Naive thymus-derived CD4-positive, alpha-beta T cell (primary cell): ENCODE data around the gene MGLL. TPM values are rescaled to one million over a fixed set of nuclear protein-coding genes. Genes with fewer than 3 reads are reported as not detected.

ENCODE experiments used
- ATAC-seq: fragments of 150-1000 bp; cut with Tn5 transposase; 2 replicates; pipeline ENCODE4 v1.10.0; 2021; ENCODE audit warnings: mild to moderate bottlenecking, moderate library complexity
- CTCF ChIA-PET: fragments of 350-600 bp; sonication (Branson Sonifier 250); formaldehyde crosslinking; loops from one replicate; lab custom pipeline; 2021; ENCODE audit warnings: antibody characterized with exemption; lab: Charles Lee
- POLR2A ChIA-PET: fragments of 350-600 bp; sonication (Branson Sonifier 250); formaldehyde crosslinking; loops from one replicate; lab custom pipeline; 2021; ENCODE audit warnings: antibody characterized with exemption, inconsistent platforms; lab: Charles Lee
- DNase-seq, 9 donors: peaks; one replicate each; pipeline versions ENCODE4 v3.0.0 to v3.0.0-alpha.2; 2020 to 2022; ENCODE audit warnings: mixed read lengths in 1 of 9
- H3K27ac ChIP-seq: one replicate; pipeline ENCODE4 v1.7.0; 2013; ENCODE audit warnings: mild to moderate bottlenecking, low read depth, low read length, moderate library complexity
- H3K27me3 ChIP-seq, 2 donors: one replicate each; pipeline ENCODE4 v1.7.0; 2013; ENCODE audit warnings: low read length in 2 of 2, mild to moderate bottlenecking in 2 of 2, moderate library complexity in 2 of 2; ENCODE audit not compliant: control insufficient read depth in 2 of 2, insufficient read depth in 2 of 2
- H3K36me3 ChIP-seq, 3 experiments: 1 replicate in 2 of 3; 2 replicates in 1 of 3; pipeline ENCODE4 v1.7.0; 2013; ENCODE audit warnings: low read length in 3 of 3, mild to moderate bottlenecking in 3 of 3, moderate library complexity in 1 of 3; ENCODE audit not compliant: insufficient read depth in 3 of 3, control insufficient read depth in 2 of 3
- H3K4me1 ChIP-seq, 2 donors: one replicate each; pipeline ENCODE4 v1.7.0; 2013; ENCODE audit warnings: low read length in 2 of 2, mild to moderate bottlenecking in 2 of 2, moderate library complexity in 1 of 2; ENCODE audit not compliant: control insufficient read depth in 2 of 2, insufficient read depth in 2 of 2
- H3K4me3 ChIP-seq: 2 replicates; pipeline ENCODE4 v1.7.0; 2013; ENCODE audit warnings: mild to moderate bottlenecking, low read length
- H3K9me3 ChIP-seq, 3 experiments: 1 replicate in 2 of 3; 2 replicates in 1 of 3; pipeline ENCODE4 v1.7.0; 2013; ENCODE audit warnings: low read length in 3 of 3; ENCODE audit not compliant: control insufficient read depth in 2 of 3
- H3K27ac Mint-ChIP-seq, 9 donors: one replicate each; pipeline ENCODE4 v1.8.0; 2020 to 2022; ENCODE audit warnings: mixed read lengths in 9 of 9, mild to moderate bottlenecking in 8 of 9, moderate library complexity in 5 of 9, inconsistent platforms in 2 of 9
- H3K27me3 Mint-ChIP-seq, 5 donors: one replicate each; pipeline ENCODE4 v1.8.0; 2021 to 2022; ENCODE audit warnings: mixed read lengths in 5 of 5, mild to moderate bottlenecking in 1 of 5
- H3K36me3 Mint-ChIP-seq, 5 donors: one replicate each; pipeline ENCODE4 v1.8.0; 2020 to 2022; ENCODE audit warnings: mixed read lengths in 5 of 5, mild to moderate bottlenecking in 3 of 5, inconsistent platforms in 1 of 5
- H3K4me1 Mint-ChIP-seq, 7 donors: one replicate each; pipeline ENCODE4 v1.8.0; 2020 to 2022; ENCODE audit warnings: mixed read lengths in 7 of 7, mild to moderate bottlenecking in 3 of 7, inconsistent platforms in 1 of 7
- H3K4me3 Mint-ChIP-seq, 10 donors: one replicate each; pipeline ENCODE4 v1.8.0; 2020 to 2022; ENCODE audit warnings: mild to moderate bottlenecking in 10 of 10, mixed read lengths in 10 of 10, moderate library complexity in 6 of 10, inconsistent platforms in 2 of 10
- H3K9me3 Mint-ChIP-seq, 11 donors: one replicate each; pipeline ENCODE4 v1.8.0; 2020 to 2022; ENCODE audit warnings: mixed read lengths in 11 of 11, mild to moderate bottlenecking in 4 of 11, inconsistent platforms in 1 of 11, moderate library complexity in 1 of 11
- intact Hi-C, 2 donors: fragments of 100-400 bp; cut with micrococcal nuclease; formaldehyde crosslinking; loops; one replicate each; pipeline ENCODE4 v1.15.1; 2023
- polyA plus RNA-seq, 2 donors: library from polyadenylated mRNA; unstranded; fragments of 300-500 nt; fragmentation: Illumina TruSeq; gene quantifications; one replicate each; pipeline ENCODE4 v1.2.3, GENCODE V29; 2021
- total RNA-seq, 6 experiments: library from RNA in 5 of 6; stranded (reverse) in 5 of 6; gene quantifications; 1 replicate in 5 of 6; 2 replicates in 1 of 6; pipeline ENCODE4 v1.2.3 and lab custom pipeline; 2021 to 2026

Gene MGLL
- total and polyA plus RNA-seq, 7 experiments from 2014 or later = 1.0 to 6.0 (median 2.1) TPM; not detected in 2

GRCh38 chr3:127728417-127729015 is 93.8 kb downstream of the MGLL start:
- no peaks in the 10 kb centered on the region for H3K27me3 ChIP-seq
- no peak overlapping the region for H3K4me3 ChIP-seq
- Mint-ChIP-seq H3K27ac (no peak overlapping the region), H3K4me1 (peaks cover 0 to 2% (median 0%) of the 10 kb centered on the region in 7 donors), H3K9me3 (peaks cover 0 to 4% (median 0%) of the 10 kb centered on the region in 11 donors), H3K36me3 (no peaks in the 10 kb centered on the region), H3K27me3 (peaks cover 18 to 34% (median 21%) of the 10 kb centered on the region in 5 donors), H3K4me3 (no peak overlapping the region)
- ChIA-PET POLR2A (no interaction called here), CTCF (no interaction called here)
- no peak overlapping the region for H3K27ac ChIP-seq
- no peaks in the 10 kb centered on the region for H3K36me3 ChIP-seq
- ATAC-seq (no peak), DNase-seq (no peak)
- no peaks in the 10 kb centered on the region for H3K4me1 ChIP-seq
- H3K9me3 ChIP-seq = no peaks in the 10 kb centered on the region
- intact Hi-C loops = no loop called here

DNA sequence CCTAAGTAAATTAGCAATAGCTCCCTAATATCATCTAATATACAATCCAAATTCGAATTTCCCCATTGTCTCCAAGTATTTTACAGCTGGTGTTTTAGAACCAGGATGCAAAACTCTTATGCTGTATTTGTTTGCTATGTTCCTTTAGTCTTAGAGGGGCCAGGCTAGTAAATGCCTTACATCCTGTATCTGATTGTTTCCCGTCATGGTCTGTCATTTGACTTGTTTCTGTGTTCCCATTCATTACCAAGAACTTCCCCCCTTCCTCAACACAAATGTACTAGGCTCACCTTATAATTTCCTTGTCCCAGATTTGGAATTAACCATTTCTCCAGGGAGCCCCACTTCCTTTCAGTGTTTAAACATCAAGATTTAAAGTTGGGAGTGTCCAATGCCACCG is 95.4 kb downstream of the MGLL start:
- ChIA-PET POLR2A (no interaction called here), CTCF (no interaction called here)
- Mint-ChIP-seq H3K27ac (no peak overlapping the region), H3K4me1 (peaks cover 0 to 2% (median 0%) of the 10 kb centered on the region in 7 donors), H3K9me3 (peaks cover 0 to 4% (median 0%) of the 10 kb centered on the region in 11 donors), H3K36me3 (no peaks in the 10 kb centered on the region), H3K27me3 (peaks cover 9 to 21% (median 17%) of the 10 kb centered on the region in 5 donors), H3K4me3 (no peak overlapping the region)
- no peak for DNase-seq
- Histone ChIP-seq H3K27ac (no peak overlapping the region), H3K4me3 (no peak overlapping the region), H3K36me3 (no peaks in the 10 kb centered on the region), H3K4me1 (no peaks in the 10 kb centered on the region), H3K9me3 (no peaks in the 10 kb centered on the region), H3K27me3 (no peaks in the 10 kb centered on the region)
- intact Hi-C loops = no loop called here
- ATAC-seq = no peak

DNA sequence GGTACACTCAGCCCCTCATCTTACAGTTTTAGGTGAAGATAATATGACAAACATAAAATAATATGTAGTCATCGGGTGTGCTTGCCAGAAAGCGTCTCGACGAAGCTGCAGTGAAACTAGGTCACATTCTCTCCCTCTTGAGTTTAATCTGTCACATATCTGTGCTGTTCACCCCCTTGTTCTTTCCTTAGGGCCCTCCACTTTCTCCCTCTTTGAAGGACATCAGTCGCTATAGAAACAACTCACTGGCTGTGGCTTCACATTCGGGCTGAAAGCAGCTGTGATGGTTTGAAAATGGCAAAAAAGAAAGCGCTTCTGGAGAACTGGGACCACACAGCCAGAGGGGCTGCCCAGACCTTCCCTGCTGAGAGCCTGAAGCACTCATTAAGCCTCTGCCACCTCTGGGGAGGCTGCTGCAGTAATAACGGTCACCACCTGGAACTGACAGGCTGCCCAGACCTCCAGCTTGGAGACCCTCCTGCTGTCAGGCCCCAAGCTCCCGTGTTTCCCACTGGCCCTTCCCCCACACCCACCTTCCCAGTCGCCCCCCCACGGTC is 99.2 kb downstream of the MGLL start:
- Mint-ChIP-seq H3K4me3 (no peak overlapping the region), H3K4me1 (peaks cover 0 to under 1% (median 0%) of the 10 kb centered on the region in 7 donors), H3K27me3 (peaks cover 8 to 14% (median 9%) of the 10 kb centered on the region in 5 donors), H3K9me3 (peaks cover 0 to 4% (median 0%) of the 10 kb centered on the region in 11 donors), H3K27ac (no peak overlapping the region), H3K36me3 (no peaks in the 10 kb centered on the region)
- ATAC-seq (no peak), DNase-seq (no peak)
- intact Hi-C loops = no loop called here
- Histone ChIP-seq H3K27ac (no peak overlapping the region), H3K27me3 (no peaks in the 10 kb centered on the region), H3K4me3 (no peak overlapping the region), H3K9me3 (no peaks in the 10 kb centered on the region), H3K36me3 (no peaks in the 10 kb centered on the region), H3K4me1 (no peaks in the 10 kb centered on the region)
- ChIA-PET POLR2A (no interaction called here), CTCF (no interaction called here)

DNA sequence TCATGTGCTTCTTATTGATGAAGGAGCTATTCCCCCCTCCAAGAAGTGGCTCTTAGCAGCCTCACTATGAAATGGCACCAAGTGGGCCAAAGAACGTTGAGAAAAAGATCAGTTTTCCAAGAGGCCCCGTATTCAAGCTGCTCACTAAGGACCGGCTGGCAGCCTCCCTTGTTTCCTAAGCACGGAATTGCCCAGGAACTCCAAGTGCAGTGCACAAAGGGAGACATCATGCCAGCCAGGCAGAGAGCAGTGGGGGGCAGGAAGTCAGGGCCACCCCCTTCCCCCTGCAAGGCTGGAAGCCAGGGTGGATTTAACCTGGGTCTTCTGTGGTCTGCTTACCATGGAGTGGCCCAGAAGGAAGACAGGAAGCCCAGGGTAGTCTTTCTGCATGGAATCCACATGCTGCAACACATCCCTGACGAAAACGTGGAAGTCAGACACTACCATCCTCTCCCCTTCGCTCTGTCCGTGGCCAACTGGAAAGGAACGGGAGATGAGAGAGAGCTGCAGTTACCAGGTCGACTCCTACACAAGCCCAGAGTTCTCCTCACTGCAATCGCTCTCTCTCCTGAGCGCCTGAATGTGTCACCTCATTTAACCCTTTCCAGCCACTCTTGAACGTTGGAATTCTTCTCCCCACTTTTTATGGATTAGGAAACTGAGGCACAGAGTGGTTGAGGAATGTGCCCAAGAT is 100.1 kb downstream of the MGLL start:
- Mint-ChIP-seq H3K27me3 (peaks cover 7 to 14% (median 9%) of the 10 kb centered on the region in 5 donors), H3K4me3 (no peak overlapping the region), H3K9me3 (peaks cover 0 to 4% (median 0%) of the 10 kb centered on the region in 11 donors), H3K27ac (no peak overlapping the region), H3K36me3 (no peaks in the 10 kb centered on the region), H3K4me1 (no peaks in the 10 kb centered on the region)
- ATAC-seq (no peak), DNase-seq (no peak)
- Histone ChIP-seq H3K36me3 (no peaks in the 10 kb centered on the region), H3K9me3 (no peaks in the 10 kb centered on the region), H3K4me3 (no peak overlapping the region), H3K27me3 (no peaks in the 10 kb centered on the region), H3K4me1 (no peaks in the 10 kb centered on the region), H3K27ac (no peak overlapping the region)
- ChIA-PET POLR2A (no interaction called here), CTCF (no interaction called here)
- intact Hi-C loops = no loop called here

GRCh38 chr3:127720985-127721935 is 101.1 kb downstream of the MGLL start:
- no peak overlapping the region for H3K27ac ChIP-seq

GRCh38 chr3:127720161-127720823 is 102.0 kb downstream of the MGLL start:
- H3K4me1 ChIP-seq = no peaks in the 10 kb centered on the region
- Mint-ChIP-seq H3K9me3 (peaks cover 0 to 4% (median 0%) of the 10 kb centered on the region in 11 donors), H3K27ac (no peak overlapping the region), H3K4me1 (no peaks in the 10 kb centered on the region), H3K36me3 (no peaks in the 10 kb centered on the region), H3K4me3 (no peak overlapping the region), H3K27me3 (peaks cover 2 to 10% (median 8%) of the 10 kb centered on the region in 5 donors)
- H3K4me3 ChIP-seq = no peak overlapping the region
- no peak for ATAC-seq
- no peak overlapping the region for H3K27ac ChIP-seq
- intact Hi-C loops = no loop called here
- no peaks in the 10 kb centered on the region for H3K36me3 ChIP-seq
- CTCF ChIA-PET = no interaction called here
- POLR2A ChIA-PET = no interaction called here
- DNase-seq = no peak
- H3K9me3 ChIP-seq = no peaks in the 10 kb centered on the region
- H3K27me3 ChIP-seq = no peaks in the 10 kb centered on the region

More at GRCh38 chr3:127720985-127721935, 101.1 kb downstream of the MGLL start:
- H3K4me1 Mint-ChIP-seq = no peaks in the 10 kb centered on the region
- POLR2A ChIA-PET = no interaction called here
- H3K4me3 Mint-ChIP-seq = no peak overlapping the region
- no peaks in the 10 kb centered on the region for H3K36me3 ChIP-seq
- H3K4me1 ChIP-seq = no peaks in the 10 kb centered on the region
- H3K27ac Mint-ChIP-seq = no peak overlapping the region
- intact Hi-C loops = no loop called here
- no peak overlapping the region for H3K4me3 ChIP-seq
- ATAC-seq (no peak), DNase-seq (no peak)
- H3K9me3 ChIP-seq = no peaks in the 10 kb centered on the region
- H3K36me3 Mint-ChIP-seq = no peaks in the 10 kb centered on the region
- peaks cover 0 to 4% (median 0%) of the 10 kb centered on the region in 11 donors for H3K9me3 Mint-ChIP-seq
- H3K27me3 Mint-ChIP-seq = peaks cover 4 to 14% (median 9%) of the 10 kb centered on the region in 5 donors
- CTCF ChIA-PET = no interaction called here
- H3K27me3 ChIP-seq = no peaks in the 10 kb centered on the region
